Adrenal gland (tissue), 12 donors: ENCODE measurements around the gene RNU6-8. TPM values are rescaled to one million over a fixed set of nuclear protein-coding genes. Genes with fewer than 3 reads are reported as not detected.

Experiments used
- DNase-seq, 7 donors: peaks; one replicate each; pipeline ENCODE4 v3.0.0-alpha.2; 2019 to 2020
- H3K27ac ChIP-seq, 5 donors: fragments of 200-600 bp; sonication (generic) in 4 of 5; 1 replicate in 3 of 5; 2 replicates in 2 of 5; pipeline versions ENCODE4 v1.5.1 to v1.8.0; 2016 to 2020; ENCODE audit warnings: mild to moderate bottlenecking in 1 of 5
- H3K27me3 ChIP-seq: fragments of 200-600 bp; 2 replicates; pipeline ENCODE4 v1.8.0; 2021
- H3K36me3 ChIP-seq, 2 donors: fragments of 200-600 bp; replicated peaks in 1 of 2; 1 replicate in 1 of 2; 2 replicates in 1 of 2; pipeline versions ENCODE4 v1.5.1 to v1.8.0; 2018 to 2022
- H3K4me1 ChIP-seq, 2 donors: fragments of 200-600 bp; replicated peaks in 1 of 2; 1 replicate in 1 of 2; 2 replicates in 1 of 2; pipeline versions ENCODE4 v1.5.1 to v1.8.0; 2018 to 2021
- H3K4me3 ChIP-seq, 4 donors: fragments of 200-600 bp; sonication (generic) in 3 of 4; one replicate each; pipeline ENCODE4 v1.5.1; 2016 to 2018
- H3K9me3 ChIP-seq, 3 donors: fragments of 200-600 bp; sonication (generic) in 1 of 3; replicated peaks in 1 of 3; 1 replicate in 2 of 3; 2 replicates in 1 of 3; pipeline versions ENCODE4 v1.5.1 to v1.8.0; 2016 to 2021
- CTCF ChIP-seq, 6 experiments: fragments of 450-650 bp in 4 of 6; fragments of 200-600 bp in 2 of 6; sonication (generic) in 1 of 6; IDR thresholded peaks; 1 replicate in 5 of 6; 2 replicates in 1 of 6; pipeline versions ENCODE4 v1.5.1 to v1.8.0; 2016 to 2021; ENCODE audit warnings: antibody characterized with exemption in 6 of 6, mild to moderate bottlenecking in 2 of 6, moderate library complexity in 1 of 6
- POLR2A ChIP-seq, 2 donors: fragments of 450-650 bp; IDR thresholded peaks; one replicate each; pipeline ENCODE4 v1.6.1; 2017; ENCODE audit warnings: antibody characterized with exemption in 2 of 2, mild to moderate bottlenecking in 2 of 2, moderate library complexity in 1 of 2
- WGBS, 4 donors: extraction: QIAGEN DNeasy Blood & Tissue Kit in 2 of 4; methylation state at CpG; one replicate each; pipeline versions ENCODE4 v1.1.5 to v1.1.7; 2013 to 2017; 5-methylcytosine and 5-hydroxymethylcytosine counted together
- intact Hi-C, 2 donors: fragments of 100-400 bp; cut with DNase I; formaldehyde crosslinking; loops; one replicate each; pipeline versions ENCODE4 v1.14.1 to v1.15.0; 2022 to 2023
- polyA plus RNA-seq, 3 donors: library from polyadenylated mRNA; stranded (reverse); fragments of 200-250 nt in 2 of 3; fragments of 350-450 nt in 1 of 3; fragmentation: Illumina TruSeq in 1 of 3; extraction: RNeasy Lipid Tissue Mini Kit (QIAGEN cat#74804) in 1 of 3; gene quantifications; one replicate each; pipeline ENCODE4 v1.2.3, GENCODE V29; 2013 to 2014
- total RNA-seq, 9 donors: library from RNA; depleted of rRNA in 4 of 9; stranded (reverse); fragments of >200 nt in 4 of 9; fragments of 120-200 nt in 1 of 9; fragmentation: NEBNext Ultra II Directional in 1 of 9; extraction: Animal tissue kit (Norgen Biotek cat#: 25700) in 1 of 9; gene quantifications; one replicate each; pipeline versions ENCODE4 v1.1.0 to v1.2.4, GENCODE V29; 2013 to 2023
- donor health status: healthy with polysubstance abuse.
- donor health status: Bipolar disorder and iron deficiency.
- donor health status: DM: yes; HTN: yes; CAD: no.
- donor health status: DM: no; HTN: no; CAD: no.
- donor health status: DM: no; HTN: no; CAD: no.
- donor health status: DM: yes; HTN: yes; CAD: no.

RNU6-8 gene
- total and polyA plus RNA-seq, 12 donors: not detected

- Histone ChIP-seq H3K27me3 (no peaks in the 10 kb centered on the region), H3K36me3 (no peaks in the 10 kb centered on the region), H3K4me1 (peaks cover 0 to 23% of the 10 kb centered on the region in 2 donors), H3K4me3 (peak overlapping the region in 3 of 4 donors; percentile 38 to 87 (median 64)), H3K27ac (peak overlapping the region; percentile 78 to 95 (median 90)), H3K9me3 (no peaks in the 10 kb centered on the region)
- intact Hi-C loops: loop anchor here in 1 of 2 donors (5.0 to 10.0 kb wide), 2 partner anchors 54 to 123 kb away; partner anchors contain the start of gene ARHGAP5
- DNase-seq: no peak
- WGBS, 4 donors: 7 to 10% (median 8%) methylated on average over 14 of the region's 14 CpGs
- no peak for TF ChIP-seq POLR2A (IDR thresholded peaks at IDR 0.05)
- no peak for TF ChIP-seq CTCF (IDR thresholded peaks at IDR 0.05)
Measured at GRCh38 chr14:32200368-32201192, 2.5 kb downstream of the RNU6-8 start.

GRCh38 chr14:32197919-32198318 is 5.2 kb downstream of the RNU6-8 start:
- H3K4me1 ChIP-seq: peaks cover 0 to 14% of the 10 kb centered on the region in 2 donors
- 75 to 79% (median 77%) methylated on average over 1 of the region's 1 CpG for WGBS, 4 donors
- intact Hi-C loops: no loop called here
- no peak for DNase-seq
- no peaks in the 10 kb centered on the region for H3K9me3 ChIP-seq
- H3K27me3 ChIP-seq: no peaks in the 10 kb centered on the region
- TF ChIP-seq CTCF (IDR thresholded peaks at IDR 0.05) (no peak), POLR2A (IDR thresholded peaks at IDR 0.05) (no peak)
- H3K27ac ChIP-seq: no peak overlapping the region
- no peak overlapping the region for H3K4me3 ChIP-seq
- no peaks in the 10 kb centered on the region for H3K36me3 ChIP-seq

- TF ChIP-seq POLR2A (IDR thresholded peaks at IDR 0.05) (no peak), CTCF (IDR thresholded peaks at IDR 0.05) (no peak)
- 62 to 67% (median 65%) methylated on average over 1 of the region's 1 CpG for WGBS, 4 donors
- no peak overlapping the region for H3K27ac ChIP-seq
Measured at GRCh38 chr14:32195636-32196035, 7.4 kb downstream of the RNU6-8 start.

GRCh38 chr14:32193532-32193931 is 9.5 kb downstream of the RNU6-8 start:
- Histone ChIP-seq H3K9me3 (no peaks in the 10 kb centered on the region), H3K27me3 (no peaks in the 10 kb centered on the region), H3K27ac (no peak overlapping the region), H3K36me3 (no peaks in the 10 kb centered on the region), H3K4me3 (no peak overlapping the region), H3K4me1 (no peaks in the 10 kb centered on the region)
- 81 to 97% (median 89%) methylated on average over 2 of the region's 2 CpGs for WGBS, 4 donors
- no peak for DNase-seq
- intact Hi-C loops: no loop called here
- TF ChIP-seq POLR2A (IDR thresholded peaks at IDR 0.05): no peak
- no peak for TF ChIP-seq CTCF (IDR thresholded peaks at IDR 0.05)

More at GRCh38 chr14:32195636-32196035, 7.4 kb downstream of the RNU6-8 start:
- H3K36me3 ChIP-seq: no peaks in the 10 kb centered on the region
- no peaks in the 10 kb centered on the region for H3K9me3 ChIP-seq
- no peak for DNase-seq
- H3K4me3 ChIP-seq: no peak overlapping the region
- peaks cover 0 to 3% of the 10 kb centered on the region in 2 donors for H3K4me1 ChIP-seq
- H3K27me3 ChIP-seq: no peaks in the 10 kb centered on the region
- intact Hi-C loops: no loop called here
